ENCODE measurements around the gene XPO5.

- no peak for TF ChIP-seq RAD21 (IDR thresholded peaks at IDR 0.05; ENCODE audit: low read length)
- TF ChIP-seq POLR2A (IDR thresholded peaks at IDR 0.05; ENCODE audit: low read depth, low read length): no peak
- TF ChIP-seq RCOR1 (IDR thresholded peaks at IDR 0.05; ENCODE audit: insufficient replicate concordance, low read length): no peak
- TF ChIP-seq CTCF (conservative IDR thresholded peaks at IDR 0.05; ENCODE audit: low read depth, low read length): no peak
- TF ChIP-seq ELK1 (IDR thresholded peaks at IDR 0.05; ENCODE audit: borderline replicate concordance, low read depth, low read length): no peak
- no peak for TF ChIP-seq MXI1 (IDR thresholded peaks at IDR 0.05; ENCODE audit: borderline replicate concordance, low read depth, low read length)
- TF ChIP-seq RFX5 (IDR thresholded peaks at IDR 0.05; ENCODE audit: low read depth, low read length): no peak
- no peak for TF ChIP-seq MAFK (IDR thresholded peaks at IDR 0.05; ENCODE audit: low read depth, low read length)
These were observed 74.9 kb downstream of the XPO5 start for GRCh38 chr6:43500921-43501320.
